Measurements from ENCODE around the gene SLC7A4. TPM values are rescaled to one million over a fixed set of nuclear protein-coding genes. Genes with fewer than 3 reads are reported as not detected.

SLC7A4 gene
- total and polyA plus RNA-seq, 12 donors: 0.07 to 0.78 (median 0.17) TPM; not detected in 7

- 96 to 98% methylated on average over 4 of the region's 4 CpGs for WGBS, 2 donors
- Histone ChIP-seq H3K4me1 (peaks cover 11 to 26% (median 20%) of the 10 kb centered on the region in 9 donors), H3K27me3 (no peaks in the 10 kb centered on the region), H3K4me3 (no peak overlapping the region), H3K9me3 (no peaks in the 10 kb centered on the region), H3K27ac (no peak overlapping the region), H3K36me3 (no peaks in the 10 kb centered on the region)
- ATAC-seq: no peak
- intact Hi-C loops (cut with DNase I): loop anchor here in 1 of 10 donors (5.0 to 10.0 kb wide), 2 partner anchors 34 to 104 kb away; partner anchors contain the start of gene CRKL
- DNase-seq: no peak
- no peak for TF ChIP-seq CTCF (IDR thresholded peaks at IDR 0.05)
These were observed 14.0 kb downstream of the SLC7A4 start for GRCh38 chr22:21018314-21018713.

GRCh38 chr22:21016644-21017420 is 15.5 kb downstream of the SLC7A4 start:
- DNase-seq (no peak), ATAC-seq (no peak)
- TF ChIP-seq CTCF (IDR thresholded peaks at IDR 0.05): no peak
- Histone ChIP-seq H3K27ac (no peak overlapping the region), H3K36me3 (no peaks in the 10 kb centered on the region), H3K27me3 (no peaks in the 10 kb centered on the region), H3K9me3 (no peaks in the 10 kb centered on the region), H3K4me3 (no peak overlapping the region), H3K4me1 (peaks cover 11 to 26% (median 20%) of the 10 kb centered on the region in 9 donors)
- 93 to 94% methylated on average over 13 of the region's 13 CpGs for WGBS, 2 donors
- intact Hi-C loops (cut with DNase I): loop anchor here in 1 of 10 donors (5.0 to 10.0 kb wide), 2 partner anchors 35 to 102 kb away; partner anchors contain the start of gene CRKL

GRCh38 chr22:21015466-21016006 is 16.8 kb downstream of the SLC7A4 start:
- Histone ChIP-seq H3K4me3 (peak overlapping the region in 9 of 10 donors; percentile 7 to 63 (median 58)), H3K9me3 (no peaks in the 10 kb centered on the region), H3K27me3 (no peaks in the 10 kb centered on the region), H3K36me3 (no peaks in the 10 kb centered on the region), H3K4me1 (peaks cover 11 to 26% (median 20%) of the 10 kb centered on the region in 9 donors), H3K27ac (peak overlapping the region in 7 of 10 donors; percentile 49 to 86 (median 72))
- intact Hi-C loops (cut with DNase I): loop anchor here in 1 of 10 donors (5.0 to 10.0 kb wide), 2 partner anchors 37 to 101 kb away; partner anchors contain the start of gene CRKL
- ATAC-seq (no peak), DNase-seq (no peak)
- WGBS, 2 donors: 61 to 64% methylated on average over 10 of the region's 10 CpGs
- TF ChIP-seq CTCF (IDR thresholded peaks at IDR 0.05): no peak

GRCh38 chr22:21014726-21015465 is 17.5 kb downstream of the SLC7A4 start, which contains the start of gene P2RX6:
P2RX6 (plus strand) TSS chr22:21015165; CDS start chr22:21015175, 10 bp downstream.
- DNase-seq (peak; percentile 47 to 67), ATAC-seq (peak; percentile 40 to 72 (median 64))
- intact Hi-C loops (cut with DNase I): loop anchor here in 1 of 10 donors (5.0 to 10.0 kb wide), 2 partner anchors 37 to 100 kb away; partner anchors contain the start of gene CRKL
- Histone ChIP-seq H3K27me3 (no peaks in the 10 kb centered on the region), H3K4me3 (peak within 1 kb of the TSS; percentile 40 to 63 (median 58)), H3K4me1 (peaks cover 11 to 26% (median 20%) of the 10 kb centered on the region in 9 donors), H3K9me3 (no peaks in the 10 kb centered on the region), H3K27ac (peak within 1 kb of the TSS in 9 of 10 donors; percentile 49 to 86 (median 70)), H3K36me3 (no peaks in the 10 kb centered on the region)
- 28 to 30% methylated on average over 12 of the region's 12 CpGs for WGBS, 2 donors
- no peak for TF ChIP-seq CTCF (IDR thresholded peaks at IDR 0.05)
